HG03469 (cell line): ENCODE data around the gene GCGR.
A peak's percentile ranks its signal among the peaks of the same experiment; 100 is the strongest.
"Not testable (repeated sequence)": the region's sequence is repeated elsewhere in the genome, so short reads cannot be mapped to it uniquely, and the experiment has no call there.

Source experiments
- ATAC-seq: cut with Tn5 transposase; IDR thresholded peaks from one replicate; pipeline ENCODE4 v1.9.1; 2021; ENCODE audit warnings: mild to moderate bottlenecking, moderate library complexity, moderate number of reproducible peaks; ENCODE audit not compliant: unreplicated experiment

Gene GCGR

GRCh38 chr17:81831957-81832607 lies 28.1 kb downstream of the GCGR start:
- no peak for ATAC-seq

- ATAC-seq = peak; percentile 9
These were observed 28.7 kb downstream of the GCGR start for GRCh38 chr17:81832608-81833159.

- ATAC-seq = peak; percentile 69
These were observed 29.4 kb downstream of the GCGR start, which contains the start of gene MCRIP1 for GRCh38 chr17:81833160-81833920. MCRIP1 (minus strand) TSS chr17:81833291; CDS start chr17:81824506, 8,785 bp downstream.

GRCh38 chr17:81833921-81834830 lies 30.2 kb downstream of the GCGR start:
- no peak for ATAC-seq

GRCh38 chr17:81834831-81835267 lies 30.9 kb downstream of the GCGR start, which contains the start of gene PPP1R27:
PPP1R27 (minus strand) TSS chr17:81835050; CDS start chr17:81834953, 97 bp downstream.
- no peak for ATAC-seq

- no peak for ATAC-seq
These were observed 33.7 kb downstream of the GCGR start for GRCh38 chr17:81837641-81838040.

GRCh38 chr17:81838753-81839255 lies 34.9 kb downstream of the GCGR start:
- ATAC-seq = no peak

- ATAC-seq = no peak
These were observed 35.4 kb downstream of the GCGR start for GRCh38 chr17:81839301-81839700.

GRCh38 chr17:81840059-81840458 lies 36.1 kb downstream of the GCGR start:
- ATAC-seq = not testable (repeated sequence)

- ATAC-seq = no peak
These were observed 37.2 kb downstream of the GCGR start for GRCh38 chr17:81840826-81841778.

GRCh38 chr17:81841866-81842265 lies 37.9 kb downstream of the GCGR start:
- no peak for ATAC-seq

- ATAC-seq = no peak
These were observed 38.4 kb downstream of the GCGR start for GRCh38 chr17:81842378-81842724.

- ATAC-seq = no peak
These were observed 39.0 kb downstream of the GCGR start for GRCh38 chr17:81842725-81843504.

- no peak for ATAC-seq
These were observed 39.9 kb downstream of the GCGR start for GRCh38 chr17:81843713-81844326.

- ATAC-seq = no peak
These were observed 40.4 kb downstream of the GCGR start for GRCh38 chr17:81844327-81844851.

- ATAC-seq = no peak
These were observed 40.9 kb downstream of the GCGR start for GRCh38 chr17:81844887-81845286.

GRCh38 chr17:81845361-81845760 lies 41.4 kb downstream of the GCGR start:
- no peak for ATAC-seq
